Left renal pelvis (tissue), 4 donors: ENCODE measurements around the gene NXPE1. TPM values are rescaled to one million over a fixed set of nuclear protein-coding genes. Genes with fewer than 3 reads are reported as not detected.
"Not testable (repeated sequence)": the region's sequence is repeated elsewhere in the genome, so short reads cannot be mapped to it uniquely, and the experiment has no call there.

Experiments
- DNase-seq, 4 donors: peaks; one replicate each; pipeline ENCODE4 v3.0.0-alpha.2; 2013; ENCODE audit warnings: low read depth in 4 of 4, low spot score in 3 of 4
- polyA plus RNA-seq, 4 donors: library from polyadenylated mRNA; unstranded; fragments of 120-200 nt; gene quantifications; one replicate each; pipeline ENCODE4 v1.2.1, GENCODE V29; 2013; ENCODE audit not compliant: insufficient read length in 4 of 4

NXPE1 gene
- polyA plus RNA-seq = under 1 TPM in 1 of 4 donors, not detected in 3; 0.09 TPM

GRCh38 chr11:114559425-114560310, at the start of gene NXPE1:
TSS of gene NXPE1 (minus strand) at chr11:114559881. CDS start at chr11:114551201, 8,680 bp downstream.
- no peak for DNase-seq

- no peak for DNase-seq
Observed at GRCh38 chr11:114609429-114609828, 49.7 kb upstream of the NXPE1 start.

- DNase-seq = not testable (repeated sequence)
Observed at GRCh38 chr11:114608605-114609004, 48.9 kb upstream of the NXPE1 start.

- DNase-seq = no peak
Observed at GRCh38 chr11:114607753-114608459, 48.2 kb upstream of the NXPE1 start.

GRCh38 chr11:114606802-114607075, 47.1 kb upstream of the NXPE1 start:
- not testable (repeated sequence) for DNase-seq

- no peak for DNase-seq
Observed at GRCh38 chr11:114606003-114606801, 46.5 kb upstream of the NXPE1 start.

GRCh38 chr11:114605370-114605769, 45.7 kb upstream of the NXPE1 start:
- DNase-seq = no peak

GRCh38 chr11:114604886-114605285, 45.2 kb upstream of the NXPE1 start:
- DNase-seq = no peak

- DNase-seq = no peak
Observed at GRCh38 chr11:114604179-114604813, 44.6 kb upstream of the NXPE1 start.

- not testable (repeated sequence) for DNase-seq
Observed at GRCh38 chr11:114603151-114603550, 43.5 kb upstream of the NXPE1 start.

GRCh38 chr11:114598461-114598860, 38.8 kb upstream of the NXPE1 start:
- no peak for DNase-seq

- no peak for DNase-seq
Observed at GRCh38 chr11:114596175-114596919, 36.7 kb upstream of the NXPE1 start.

GRCh38 chr11:114595571-114595970, 35.9 kb upstream of the NXPE1 start, which contains the start of gene NXPE4:
TSS of gene NXPE4 (minus strand) at chr11:114595786. CDS start at chr11:114594759, 1,027 bp downstream.
- no peak for DNase-seq

- no peak for DNase-seq
Observed at GRCh38 chr11:114594703-114595102, 35.0 kb upstream of the NXPE1 start.

GRCh38 chr11:114587398-114587953, 27.8 kb upstream of the NXPE1 start:
- no peak for DNase-seq

GRCh38 chr11:114586797-114587196, 27.1 kb upstream of the NXPE1 start:
- no peak for DNase-seq

- DNase-seq = no peak
Observed at GRCh38 chr11:114571712-114572111, 12.0 kb upstream of the NXPE1 start.

GRCh38 chr11:114569801-114570200, 10.1 kb upstream of the NXPE1 start:
- no peak for DNase-seq

- DNase-seq = no peak
Observed at GRCh38 chr11:114566276-114566675, 6.6 kb upstream of the NXPE1 start.
